22Rv1 (cell line): ENCODE measurements around the gene CAMSAP1.

Experiments
- H3K27ac ChIP-seq: fragments of 450-650 bp; 2 replicates; pipeline ENCODE4 v1.5.1; 2017
- CTCF ChIP-seq: fragments of 450-650 bp; IDR thresholded peaks from 2 replicates; pipeline ENCODE4 v1.5.1; 2017; ENCODE audit warnings: mild to moderate bottlenecking
- ZFX ChIP-seq: fragments of 450-650 bp; IDR thresholded peaks from 2 replicates; pipeline ENCODE4 v1.6.1; 2017; ENCODE audit warnings: antibody characterized with exemption, borderline replicate concordance

Gene CAMSAP1

GRCh38 chr9:135878528-135879236 is 28.7 kb downstream of the CAMSAP1 start:
- H3K27ac ChIP-seq, result no peak overlapping the region
- TF ChIP-seq CTCF, result no peak
- TF ChIP-seq ZFX, result no peak

DNA sequence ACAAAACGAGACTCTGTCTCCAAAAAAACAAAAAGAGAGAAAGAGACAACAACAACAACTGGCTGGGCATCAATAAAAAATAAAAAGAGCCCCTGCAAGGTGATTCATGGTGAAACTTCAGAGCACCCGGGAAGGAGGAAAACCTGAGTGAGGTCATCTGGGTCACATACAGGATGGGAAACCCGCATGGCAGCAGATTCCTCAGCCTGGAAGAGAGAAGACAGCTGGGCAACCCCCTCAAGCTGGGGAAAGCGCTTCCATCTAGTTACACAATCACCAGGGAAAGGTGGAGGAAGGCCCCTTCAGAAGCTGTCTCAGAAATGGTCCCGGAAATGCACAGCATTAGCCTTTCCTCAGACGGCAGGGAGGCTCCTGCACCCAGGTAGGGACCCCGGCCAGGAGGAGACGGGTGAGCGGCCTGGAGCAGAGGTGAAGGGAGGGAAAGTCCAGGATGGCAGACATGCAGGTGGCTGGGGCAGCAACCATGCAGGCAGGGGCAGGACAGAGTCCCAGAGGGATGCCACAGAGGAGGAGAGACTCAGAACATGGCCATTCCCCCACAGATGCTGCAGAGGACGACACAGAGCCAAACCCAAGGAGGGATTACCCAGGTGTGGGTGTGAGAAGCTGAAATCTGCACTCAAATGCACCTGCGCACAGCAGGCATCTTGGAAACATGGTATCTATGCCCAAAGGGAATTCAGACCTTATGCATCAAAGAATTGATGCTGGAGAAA is 29.4 kb downstream of the CAMSAP1 start:
- H3K27ac ChIP-seq, result no peak overlapping the region
- TF ChIP-seq CTCF (no peak), ZFX (no peak)

- TF ChIP-seq ZFX (no peak), CTCF (no peak)
- H3K27ac ChIP-seq, result no peak overlapping the region
Observed at GRCh38 chr9:135876936-135877335, 30.4 kb downstream of the CAMSAP1 start.

- no peak for TF ChIP-seq ZFX
- no peak for TF ChIP-seq CTCF
- H3K27ac ChIP-seq, result no peak overlapping the region
Observed at GRCh38 chr9:135874859-135875258, 32.5 kb downstream of the CAMSAP1 start.

DNA sequence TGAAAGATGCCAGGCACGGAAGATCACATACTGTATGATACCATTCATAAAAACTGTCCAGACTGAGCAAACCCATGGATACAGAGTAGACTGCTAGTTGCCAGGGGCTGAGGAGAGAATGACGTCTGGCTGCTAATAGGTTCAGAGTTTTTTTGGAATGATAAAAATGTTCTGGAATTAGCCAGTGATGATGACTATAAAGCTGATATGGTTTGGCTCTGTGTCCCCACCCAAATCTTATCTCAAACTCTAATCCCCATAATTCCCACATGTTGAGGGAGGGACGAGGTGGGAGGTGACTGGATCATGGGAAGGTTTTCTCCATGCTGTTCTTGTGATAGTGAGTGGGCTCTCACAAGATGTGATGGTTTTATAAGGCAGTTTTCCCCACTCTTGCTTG is 37.4 kb downstream of the CAMSAP1 start:
- no peak overlapping the region for H3K27ac ChIP-seq
- no peak for TF ChIP-seq ZFX
- no peak for TF ChIP-seq CTCF

GRCh38 chr9:135865531-135865930 is 41.8 kb downstream of the CAMSAP1 start:
- H3K27ac ChIP-seq, result no peak overlapping the region
- no peak for TF ChIP-seq ZFX
- TF ChIP-seq CTCF, result no peak

DNA sequence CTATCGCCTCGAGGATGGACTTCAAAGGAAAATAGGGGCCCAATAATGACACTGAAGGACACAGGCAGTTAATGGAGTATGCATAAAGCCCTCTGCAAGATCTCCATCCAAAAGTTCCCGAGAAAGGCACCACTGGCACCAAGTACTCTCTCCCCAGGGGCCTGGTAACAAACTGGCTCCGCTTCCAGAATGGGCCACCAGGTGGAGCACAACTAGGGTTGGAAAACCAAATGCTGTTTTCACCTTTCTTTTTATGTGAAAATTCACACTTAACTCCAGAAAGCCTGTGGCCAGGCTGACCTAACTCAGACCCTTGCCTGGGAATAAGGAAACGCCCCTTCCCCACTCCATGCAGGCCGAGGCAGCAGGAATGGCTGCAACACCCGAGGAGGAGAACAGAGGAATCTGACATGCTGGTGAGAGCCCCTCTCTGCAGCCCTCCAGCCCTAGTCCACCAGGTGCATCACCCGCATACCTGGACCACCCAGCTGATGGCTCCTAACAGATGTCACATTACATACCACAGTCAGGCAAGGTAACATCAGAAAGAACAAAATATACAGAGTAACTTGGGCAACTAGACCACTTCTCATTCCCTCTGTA is 42.8 kb downstream of the CAMSAP1 start:
- TF ChIP-seq CTCF, result peak; percentile 92
- TF ChIP-seq ZFX, result no peak
- no peak overlapping the region for H3K27ac ChIP-seq
